ENCODE results near the gene ZNF879. TPM values are rescaled to one million over a fixed set of nuclear protein-coding genes. Genes with fewer than 3 reads are reported as not detected.

ZNF879 gene
- polyA plus RNA-seq, 1 donor (not counting 4 experiments of a cell fraction or from before 2014, with no cell fraction given), result 2.5 TPM

- DNase-seq (ENCODE audit: low read depth, low spot score), result no peak
- no peaks in the 10 kb centered on the region for H3K4me1 ChIP-seq (ENCODE audit: control insufficient read depth, extremely low read depth, insufficient read depth, low read length)
- peaks cover 14% of the 10 kb centered on the region for H3K27me3 ChIP-seq (ENCODE audit: control insufficient read depth, extremely low read depth, insufficient read depth, low read length)
- no peak for FAIRE-seq
- H3K27ac ChIP-seq (ENCODE audit: control insufficient read depth, insufficient read depth, low read length), result no peak overlapping the region
- no peak overlapping the region for H3K9ac ChIP-seq (ENCODE audit: control insufficient read depth, extremely low read depth, insufficient read depth, low read length)
- TF ChIP-seq, protein P1, sequence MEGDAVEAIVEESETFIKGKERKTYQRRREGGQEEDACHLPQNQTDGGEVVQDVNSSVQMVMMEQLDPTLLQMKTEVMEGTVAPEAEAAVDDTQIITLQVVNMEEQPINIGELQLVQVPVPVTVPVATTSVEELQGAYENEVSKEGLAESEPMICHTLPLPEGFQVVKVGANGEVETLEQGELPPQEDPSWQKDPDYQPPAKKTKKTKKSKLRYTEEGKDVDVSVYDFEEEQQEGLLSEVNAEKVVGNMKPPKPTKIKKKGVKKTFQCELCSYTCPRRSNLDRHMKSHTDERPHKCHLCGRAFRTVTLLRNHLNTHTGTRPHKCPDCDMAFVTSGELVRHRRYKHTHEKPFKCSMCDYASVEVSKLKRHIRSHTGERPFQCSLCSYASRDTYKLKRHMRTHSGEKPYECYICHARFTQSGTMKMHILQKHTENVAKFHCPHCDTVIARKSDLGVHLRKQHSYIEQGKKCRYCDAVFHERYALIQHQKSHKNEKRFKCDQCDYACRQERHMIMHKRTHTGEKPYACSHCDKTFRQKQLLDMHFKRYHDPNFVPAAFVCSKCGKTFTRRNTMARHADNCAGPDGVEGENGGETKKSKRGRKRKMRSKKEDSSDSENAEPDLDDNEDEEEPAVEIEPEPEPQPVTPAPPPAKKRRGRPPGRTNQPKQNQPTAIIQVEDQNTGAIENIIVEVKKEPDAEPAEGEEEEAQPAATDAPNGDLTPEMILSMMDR (optimal IDR thresholded peaks at IDR 0.05 in 1 of 3, IDR thresholded peaks at IDR 0.05 in 1 of 3, conservative IDR thresholded peaks at IDR 0.05 in 1 of 3; ENCODE audit: extremely low read depth in 1 of 3, insufficient read depth in 2 of 3, low read length in 3 of 3), result no peak
- TF ChIP-seq EZH2 (IDR thresholded peaks at IDR 0.05; ENCODE audit: low read length), result no peak
- dilution Hi-C loops (cut with MboI; ENCODE audit: extremely low pct_ligation_motif_present, low sequenced_read_pairs), result no loop called here
- H3K36me3 ChIP-seq (ENCODE audit: control insufficient read depth in 2 of 2, extremely low read depth in 1 of 2, insufficient read depth in 2 of 2, low read length in 2 of 2), result no peaks in the 10 kb centered on the region
- no peaks in the 10 kb centered on the region for H3K79me2 ChIP-seq (ENCODE audit: control insufficient read depth, insufficient read depth, low read length)
- no peak overlapping the region for H2AFZ ChIP-seq (ENCODE audit: control insufficient read depth, low read length)
- no peak overlapping the region for H3K4me3 ChIP-seq (ENCODE audit: control insufficient read depth in 2 of 3, extremely low read depth in 1 of 3, insufficient read depth in 2 of 3, low read depth in 1 of 3, low read length in 3 of 3)
- H3K9me1 ChIP-seq (ENCODE audit: control insufficient read depth, extremely low read depth, insufficient read depth, low read length), result no peaks in the 10 kb centered on the region
- H3K9me3 ChIP-seq (ENCODE audit: control insufficient read depth, low read depth, low read length), result peaks cover 4% of the 10 kb centered on the region
- no peak overlapping the region for H3K4me2 ChIP-seq (ENCODE audit: control insufficient read depth, extremely low read depth, insufficient read depth, low read depth, low read length)
- H4K20me1 ChIP-seq (ENCODE audit: control insufficient read depth, extremely low read depth, insufficient read depth, low read length), result no peaks in the 10 kb centered on the region
Observed at GRCh38 chr5:178997191-178997590, 26.4 kb upstream of the ZNF879 start.

DNA sequence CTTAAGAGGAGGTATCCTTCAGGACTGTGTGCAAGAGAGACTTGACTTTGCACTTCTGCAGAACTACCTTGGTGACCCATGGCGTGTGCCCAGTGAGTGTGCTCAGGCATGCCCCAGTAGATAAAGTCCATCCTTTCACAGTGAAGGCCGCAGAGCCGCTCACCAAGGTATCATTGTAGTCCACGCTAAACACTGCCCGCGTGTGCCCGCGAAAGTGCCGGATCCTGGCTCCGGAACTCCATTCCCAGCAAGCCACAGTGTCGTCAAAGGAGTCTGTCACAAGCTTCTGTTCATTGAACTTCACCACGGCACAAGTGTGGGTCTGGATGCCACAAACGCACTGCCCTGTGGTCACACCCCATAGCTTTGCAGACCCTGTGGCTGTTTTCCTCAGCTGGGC lies 25.2 kb upstream of the ZNF879 start:
- FAIRE-seq, result no peak
- no peak overlapping the region for H3K9ac ChIP-seq (ENCODE audit: control insufficient read depth, extremely low read depth, insufficient read depth, low read length)
- no peak for DNase-seq (ENCODE audit: low read depth, low spot score)
- no peaks in the 10 kb centered on the region for H3K36me3 ChIP-seq (ENCODE audit: control insufficient read depth in 2 of 2, extremely low read depth in 1 of 2, insufficient read depth in 2 of 2, low read length in 2 of 2)
- no peaks in the 10 kb centered on the region for H3K4me1 ChIP-seq (ENCODE audit: control insufficient read depth, extremely low read depth, insufficient read depth, low read length)
- H3K9me3 ChIP-seq (ENCODE audit: control insufficient read depth, low read depth, low read length), result peaks cover 4% of the 10 kb centered on the region
- no peak overlapping the region for H3K4me3 ChIP-seq (ENCODE audit: control insufficient read depth in 2 of 3, extremely low read depth in 1 of 3, insufficient read depth in 2 of 3, low read depth in 1 of 3, low read length in 3 of 3)
- H3K9me1 ChIP-seq (ENCODE audit: control insufficient read depth, extremely low read depth, insufficient read depth, low read length), result no peaks in the 10 kb centered on the region
- TF ChIP-seq EZH2 (IDR thresholded peaks at IDR 0.05; ENCODE audit: low read length), result no peak
- TF ChIP-seq, protein P1 (optimal IDR thresholded peaks at IDR 0.05 in 1 of 3, IDR thresholded peaks at IDR 0.05 in 1 of 3, conservative IDR thresholded peaks at IDR 0.05 in 1 of 3; ENCODE audit: extremely low read depth in 1 of 3, insufficient read depth in 2 of 3, low read length in 3 of 3), result no peak
- peaks cover 14% of the 10 kb centered on the region for H3K27me3 ChIP-seq (ENCODE audit: control insufficient read depth, extremely low read depth, insufficient read depth, low read length)
- no peaks in the 10 kb centered on the region for H3K79me2 ChIP-seq (ENCODE audit: control insufficient read depth, insufficient read depth, low read length)
- dilution Hi-C loops (cut with MboI; ENCODE audit: extremely low pct_ligation_motif_present, low sequenced_read_pairs), result no loop called here
- no peak overlapping the region for H3K27ac ChIP-seq (ENCODE audit: control insufficient read depth, insufficient read depth, low read length)
- H2AFZ ChIP-seq (ENCODE audit: control insufficient read depth, low read length), result no peak overlapping the region
- H4K20me1 ChIP-seq (ENCODE audit: control insufficient read depth, extremely low read depth, insufficient read depth, low read length), result no peaks in the 10 kb centered on the region
- no peak overlapping the region for H3K4me2 ChIP-seq (ENCODE audit: control insufficient read depth, extremely low read depth, insufficient read depth, low read depth, low read length)
